RWPE1 (cell line): ENCODE measurements around the gene KCNK16.
"Not testable (repeated sequence)": the region's sequence is repeated elsewhere in the genome, so short reads cannot be mapped to it uniquely, and the experiment has no call there.

Experiments used
- CTCF ChIA-PET: fragments of 350-600 bp; sonication (Branson Sonifier 250); formaldehyde crosslinking; extraction: SDS; loops from one replicate; lab custom pipeline; 2021; lab: Yijun Ruan, JAX
- POLR2A ChIA-PET: fragments of 400-600 bp; formaldehyde crosslinking; extraction: SDS; loops from one replicate; lab custom pipeline; 2020; ENCODE audit warnings: antibody characterized with exemption; ENCODE audit not compliant: low non-redundant PET; lab: Yijun Ruan, JAX
- DNase-seq: peaks from one replicate; pipeline ENCODE4 v3.0.0; 2012; ENCODE audit warnings: low spot score
- H3K27ac ChIP-seq: fragments of 450-650 bp; 2 replicates; pipeline ENCODE4 v1.5.1; 2017
- CTCF ChIP-seq: fragments of 450-650 bp; conservative IDR thresholded peaks from 2 replicates; pipeline ENCODE4 v1.5.1; 2017; ENCODE audit warnings: low read depth, mild to moderate bottlenecking

The KCNK16 gene

GRCh38 chr6:39287601-39288000 is 34.9 kb downstream of the KCNK16 start:
- DNase-seq = no peak
- no peak for TF ChIP-seq CTCF
- ChIA-PET POLR2A (no interaction called here), CTCF (no interaction called here)
- H3K27ac ChIP-seq = no peak overlapping the region

- H3K27ac ChIP-seq, POLR2A ChIA-PET, DNase-seq: not testable (repeated sequence)
- CTCF ChIA-PET = interaction anchor here (1.0 kb wide), 1 partner anchor 120 kb away, joined by 3 read pairs; no protein-coding TSS in a partner anchor
Observed at GRCh38 chr6:39286596-39286995, 35.9 kb downstream of the KCNK16 start.

GRCh38 chr6:39282774-39283173 is 39.7 kb downstream of the KCNK16 start:
- no peak overlapping the region for H3K27ac ChIP-seq
- POLR2A ChIA-PET = no interaction called here
- CTCF ChIA-PET = interaction anchor here (0.8 kb wide), 1 partner anchor 117 kb away, joined by 3 read pairs; no protein-coding TSS in a partner anchor
- no peak for TF ChIP-seq CTCF
- no peak for DNase-seq

GRCh38 chr6:39281312-39281980 is 41.1 kb downstream of the KCNK16 start:
- H3K27ac ChIP-seq = peak overlapping the region; percentile 90; the same call in 1 of the 2 replicates
- ChIA-PET CTCF (no interaction called here), POLR2A (no interaction called here)
- no peak for DNase-seq
- no peak for TF ChIP-seq CTCF

GRCh38 chr6:39280247-39280731 is 42.2 kb downstream of the KCNK16 start:
- POLR2A ChIA-PET = interaction anchor here (0.7 kb wide), 1 partner anchor 52 kb away, joined by 3 read pairs; no protein-coding TSS in a partner anchor
- no peak for TF ChIP-seq CTCF
- CTCF ChIA-PET = interaction anchor here (0.6 kb wide), 1 partner anchor 11 kb away, joined by 5 read pairs; no protein-coding TSS in a partner anchor
- DNase-seq = peak; percentile 82
- H3K27ac ChIP-seq = peak overlapping the region; percentile 90

- TF ChIP-seq CTCF = no peak
- POLR2A ChIA-PET = no interaction called here
- DNase-seq = no peak
- H3K27ac ChIP-seq = peak overlapping the region; percentile 90
- CTCF ChIA-PET = interaction anchor here (0.6 kb wide), 2 partner anchors 10 to 969 kb away, joined by 3 to 5 read pairs; no protein-coding TSS in a partner anchor
Observed at GRCh38 chr6:39279539-39279938, 43.0 kb downstream of the KCNK16 start.
